ENCODE data around the gene WDR47.

GRCh38 chr1:109040627-109040988, 1.3 kb downstream of the WDR47 start:
- TF ChIP-seq CTCF (IDR thresholded peaks at IDR 0.05; ENCODE audit: low read depth, low read length) (no peak), EZH2phosphoT487 (IDR thresholded peaks at IDR 0.05; ENCODE audit: low read depth) (no peak)
